Naive thymus-derived CD4-positive, alpha-beta T cell (primary cell): ENCODE results near the gene FRMD1. TPM values are rescaled to one million over a fixed set of nuclear protein-coding genes. Genes with fewer than 3 reads are reported as not detected.

ENCODE experiments used
- ATAC-seq: fragments of 150-1000 bp; cut with Tn5 transposase; 2 replicates; pipeline ENCODE4 v1.10.0; 2021; ENCODE audit warnings: mild to moderate bottlenecking, moderate library complexity
- CTCF ChIA-PET: fragments of 350-600 bp; sonication (Branson Sonifier 250); formaldehyde crosslinking; loops from one replicate; lab custom pipeline; 2021; ENCODE audit warnings: antibody characterized with exemption; lab: Charles Lee
- POLR2A ChIA-PET: fragments of 350-600 bp; sonication (Branson Sonifier 250); formaldehyde crosslinking; loops from one replicate; lab custom pipeline; 2021; ENCODE audit warnings: antibody characterized with exemption, inconsistent platforms; lab: Charles Lee
- DNase-seq, 9 donors: peaks; one replicate each; pipeline versions ENCODE4 v3.0.0 to v3.0.0-alpha.2; 2020 to 2022; ENCODE audit warnings: mixed read lengths in 1 of 9
- H3K27ac ChIP-seq: one replicate; pipeline ENCODE4 v1.7.0; 2013; ENCODE audit warnings: mild to moderate bottlenecking, low read depth, low read length, moderate library complexity
- H3K27me3 ChIP-seq, 2 donors: one replicate each; pipeline ENCODE4 v1.7.0; 2013; ENCODE audit warnings: low read length in 2 of 2, mild to moderate bottlenecking in 2 of 2, moderate library complexity in 2 of 2; ENCODE audit not compliant: control insufficient read depth in 2 of 2, insufficient read depth in 2 of 2
- H3K36me3 ChIP-seq, 3 experiments: 1 replicate in 2 of 3; 2 replicates in 1 of 3; pipeline ENCODE4 v1.7.0; 2013; ENCODE audit warnings: low read length in 3 of 3, mild to moderate bottlenecking in 3 of 3, moderate library complexity in 1 of 3; ENCODE audit not compliant: insufficient read depth in 3 of 3, control insufficient read depth in 2 of 3
- H3K4me1 ChIP-seq, 2 donors: one replicate each; pipeline ENCODE4 v1.7.0; 2013; ENCODE audit warnings: low read length in 2 of 2, mild to moderate bottlenecking in 2 of 2, moderate library complexity in 1 of 2; ENCODE audit not compliant: control insufficient read depth in 2 of 2, insufficient read depth in 2 of 2
- H3K4me3 ChIP-seq: 2 replicates; pipeline ENCODE4 v1.7.0; 2013; ENCODE audit warnings: mild to moderate bottlenecking, low read length
- H3K9me3 ChIP-seq, 3 experiments: 1 replicate in 2 of 3; 2 replicates in 1 of 3; pipeline ENCODE4 v1.7.0; 2013; ENCODE audit warnings: low read length in 3 of 3; ENCODE audit not compliant: control insufficient read depth in 2 of 3
- H3K27ac Mint-ChIP-seq, 9 donors: one replicate each; pipeline ENCODE4 v1.8.0; 2020 to 2022; ENCODE audit warnings: mixed read lengths in 9 of 9, mild to moderate bottlenecking in 8 of 9, moderate library complexity in 5 of 9, inconsistent platforms in 2 of 9
- H3K27me3 Mint-ChIP-seq, 5 donors: one replicate each; pipeline ENCODE4 v1.8.0; 2021 to 2022; ENCODE audit warnings: mixed read lengths in 5 of 5, mild to moderate bottlenecking in 1 of 5
- H3K36me3 Mint-ChIP-seq, 5 donors: one replicate each; pipeline ENCODE4 v1.8.0; 2020 to 2022; ENCODE audit warnings: mixed read lengths in 5 of 5, mild to moderate bottlenecking in 3 of 5, inconsistent platforms in 1 of 5
- H3K4me1 Mint-ChIP-seq, 7 donors: one replicate each; pipeline ENCODE4 v1.8.0; 2020 to 2022; ENCODE audit warnings: mixed read lengths in 7 of 7, mild to moderate bottlenecking in 3 of 7, inconsistent platforms in 1 of 7
- H3K4me3 Mint-ChIP-seq, 10 donors: one replicate each; pipeline ENCODE4 v1.8.0; 2020 to 2022; ENCODE audit warnings: mild to moderate bottlenecking in 10 of 10, mixed read lengths in 10 of 10, moderate library complexity in 6 of 10, inconsistent platforms in 2 of 10
- H3K9me3 Mint-ChIP-seq, 11 donors: one replicate each; pipeline ENCODE4 v1.8.0; 2020 to 2022; ENCODE audit warnings: mixed read lengths in 11 of 11, mild to moderate bottlenecking in 4 of 11, inconsistent platforms in 1 of 11, moderate library complexity in 1 of 11
- intact Hi-C, 2 donors: fragments of 100-400 bp; cut with micrococcal nuclease; formaldehyde crosslinking; loops; one replicate each; pipeline ENCODE4 v1.15.1; 2023
- polyA plus RNA-seq, 2 donors: library from polyadenylated mRNA; unstranded; fragments of 300-500 nt; fragmentation: Illumina TruSeq; gene quantifications; one replicate each; pipeline ENCODE4 v1.2.3, GENCODE V29; 2021
- total RNA-seq, 6 experiments: library from RNA in 5 of 6; stranded (reverse) in 5 of 6; gene quantifications; 1 replicate in 5 of 6; 2 replicates in 1 of 6; pipeline ENCODE4 v1.2.3 and lab custom pipeline; 2021 to 2026

The FRMD1 gene
- total and polyA plus RNA-seq, 7 experiments from 2014 or later = not detected

DNA sequence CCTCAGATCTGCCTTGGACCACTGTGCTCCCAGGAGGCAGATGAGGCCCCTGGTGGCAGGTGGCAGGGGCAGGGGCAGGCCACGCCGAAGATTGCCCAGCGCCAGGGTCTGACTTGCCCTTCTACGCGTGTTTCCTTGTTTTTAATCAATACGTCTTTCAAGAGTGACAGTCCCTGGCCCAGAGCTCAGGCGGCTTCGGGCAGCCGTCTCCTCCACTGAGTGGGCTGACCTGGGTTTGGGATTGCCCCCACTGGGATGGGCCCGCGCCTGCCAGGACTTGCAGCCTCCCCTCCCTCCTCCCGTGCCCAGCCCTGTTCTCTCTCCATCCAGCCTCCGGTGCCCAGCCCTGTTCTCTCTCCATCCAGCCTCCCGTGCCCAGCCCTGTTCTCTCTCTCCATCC, 21.2 kb downstream of the FRMD1 start:
- POLR2A ChIA-PET = no interaction called here
- H3K36me3 Mint-ChIP-seq = no peaks in the 10 kb centered on the region
- intact Hi-C loops = no loop called here

DNA sequence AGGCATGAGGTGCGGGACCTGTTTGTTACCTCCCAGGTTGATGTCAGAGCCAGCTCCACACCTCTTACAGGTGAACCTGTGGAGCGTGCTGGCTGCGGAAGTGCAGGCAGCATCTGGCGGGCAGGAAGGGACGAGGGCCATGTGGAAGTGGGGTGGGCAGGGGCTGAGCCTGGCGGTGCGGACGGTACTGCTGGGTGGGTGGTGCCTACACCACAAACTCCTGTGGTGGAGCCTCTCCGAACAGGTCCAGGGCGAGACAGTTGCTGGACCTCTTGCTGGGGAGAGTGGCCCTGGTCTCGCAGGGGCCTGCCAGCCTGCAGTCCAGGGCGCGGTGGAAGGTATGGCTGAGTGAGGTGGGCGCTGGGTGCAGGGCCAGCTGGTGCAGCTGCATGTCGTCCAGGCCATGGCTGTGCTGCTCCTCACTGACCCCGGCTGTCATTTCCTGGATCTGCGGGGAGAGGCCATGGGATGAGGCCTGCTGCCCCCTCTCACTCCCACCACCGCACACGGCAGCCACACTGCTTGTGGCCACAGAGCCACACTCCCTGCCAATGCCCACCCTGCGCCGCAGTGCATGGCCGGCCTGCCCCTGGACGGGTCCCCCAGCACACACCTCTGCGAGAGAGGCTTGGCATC, 22.0 kb downstream of the FRMD1 start:
- intact Hi-C loops = no loop called here
- CTCF ChIA-PET = no interaction called here

More for the DNA sequence above, 21.2 kb downstream of the FRMD1 start:
- Mint-ChIP-seq H3K4me3 (no peak overlapping the region), H3K4me1 (no peaks in the 10 kb centered on the region), H3K27ac (no peak overlapping the region), H3K27me3 (no peaks in the 10 kb centered on the region), H3K9me3 (no peaks in the 10 kb centered on the region)
- no peaks in the 10 kb centered on the region for H3K27me3 ChIP-seq
- no peak overlapping the region for H3K4me3 ChIP-seq
- CTCF ChIA-PET = no interaction called here
- H3K4me1 ChIP-seq = no peaks in the 10 kb centered on the region
- no peaks in the 10 kb centered on the region for H3K36me3 ChIP-seq
- ATAC-seq (no peak), DNase-seq (no peak)
- no peaks in the 10 kb centered on the region for H3K9me3 ChIP-seq
- H3K27ac ChIP-seq = no peak overlapping the region

GRCh38 chr6:168055696-168056489, 23.1 kb downstream of the FRMD1 start:
- Histone ChIP-seq H3K36me3 (no peaks in the 10 kb centered on the region), H3K27ac (no peak overlapping the region), H3K4me1 (no peaks in the 10 kb centered on the region), H3K4me3 (no peak overlapping the region), H3K9me3 (no peaks in the 10 kb centered on the region), H3K27me3 (no peaks in the 10 kb centered on the region)
- CTCF ChIA-PET = no interaction called here
- intact Hi-C loops = no loop called here
- no peak overlapping the region for H3K27ac Mint-ChIP-seq
- POLR2A ChIA-PET = no interaction called here
- H3K4me3 Mint-ChIP-seq = no peak overlapping the region
- H3K27me3 Mint-ChIP-seq = no peaks in the 10 kb centered on the region
- DNase-seq = no peak
- H3K4me1 Mint-ChIP-seq = no peaks in the 10 kb centered on the region
- no peaks in the 10 kb centered on the region for H3K9me3 Mint-ChIP-seq
- no peak for ATAC-seq
- H3K36me3 Mint-ChIP-seq = no peaks in the 10 kb centered on the region

More for the DNA sequence above, 22.0 kb downstream of the FRMD1 start:
- Histone ChIP-seq H3K4me3 (no peak overlapping the region), H3K9me3 (no peaks in the 10 kb centered on the region), H3K4me1 (no peaks in the 10 kb centered on the region), H3K36me3 (no peaks in the 10 kb centered on the region), H3K27me3 (no peaks in the 10 kb centered on the region), H3K27ac (no peak overlapping the region)
- Mint-ChIP-seq H3K9me3 (no peaks in the 10 kb centered on the region), H3K27ac (no peak overlapping the region), H3K27me3 (no peaks in the 10 kb centered on the region), H3K36me3 (no peaks in the 10 kb centered on the region), H3K4me3 (no peak overlapping the region), H3K4me1 (no peaks in the 10 kb centered on the region)
- POLR2A ChIA-PET = no interaction called here
- ATAC-seq (no peak), DNase-seq (no peak)

- DNase-seq (no peak), ATAC-seq (no peak)
- Mint-ChIP-seq H3K4me1 (no peaks in the 10 kb centered on the region), H3K27me3 (no peaks in the 10 kb centered on the region), H3K4me3 (no peak overlapping the region), H3K27ac (no peak overlapping the region), H3K36me3 (no peaks in the 10 kb centered on the region), H3K9me3 (no peaks in the 10 kb centered on the region)
- no peak overlapping the region for H3K27ac ChIP-seq
- ChIA-PET CTCF (interaction anchor here (0.5 kb wide), 1 partner anchor 78 kb away, joined by 3 read pairs; no protein-coding TSS in a partner anchor), POLR2A (no interaction called here)
- no peaks in the 10 kb centered on the region for H3K9me3 ChIP-seq
- H3K27me3 ChIP-seq = no peaks in the 10 kb centered on the region
- no peaks in the 10 kb centered on the region for H3K36me3 ChIP-seq
- no peaks in the 10 kb centered on the region for H3K4me1 ChIP-seq
- H3K4me3 ChIP-seq = no peak overlapping the region
- intact Hi-C loops = no loop called here
Measured at GRCh38 chr6:168054765-168055560, 24.0 kb downstream of the FRMD1 start.

DNA sequence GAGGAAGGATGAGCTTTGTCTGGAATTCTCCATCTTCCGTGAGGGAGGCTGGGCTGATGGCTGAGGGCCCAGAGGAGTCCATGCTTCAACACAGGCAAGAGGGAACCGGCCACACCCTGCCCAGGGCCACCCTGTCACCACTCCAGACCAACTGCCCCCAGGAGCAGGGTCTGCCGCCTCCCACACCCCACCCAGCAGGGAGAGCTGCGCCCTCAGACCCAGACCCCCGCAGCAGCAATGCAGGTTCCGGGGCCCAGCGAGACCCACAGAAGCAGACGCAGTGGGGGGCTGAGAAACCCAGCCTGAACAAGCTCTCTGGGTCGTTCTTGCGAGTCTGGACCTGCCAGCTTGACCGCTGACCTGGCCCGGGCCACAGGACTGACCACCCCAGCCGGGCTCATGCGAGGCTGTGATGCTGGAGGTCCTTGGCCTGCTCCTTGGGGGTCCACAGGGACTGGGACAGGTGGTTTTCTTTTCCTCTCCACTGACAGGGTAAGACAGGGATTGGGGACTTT, 25.0 kb downstream of the FRMD1 start:
- H3K9me3 ChIP-seq = no peaks in the 10 kb centered on the region
- no peaks in the 10 kb centered on the region for H3K36me3 Mint-ChIP-seq
- H3K27ac ChIP-seq = no peak overlapping the region
- H3K27me3 ChIP-seq = no peaks in the 10 kb centered on the region
- intact Hi-C loops = no loop called here
- CTCF ChIA-PET = interaction anchor here (0.5 kb wide), 1 partner anchor 79 kb away, joined by 3 read pairs; no protein-coding TSS in a partner anchor
- no peaks in the 10 kb centered on the region for H3K36me3 ChIP-seq
- H3K4me3 ChIP-seq = no peak overlapping the region
- H3K27me3 Mint-ChIP-seq = no peaks in the 10 kb centered on the region
- H3K4me3 Mint-ChIP-seq = no peak overlapping the region
- DNase-seq (no peak), ATAC-seq (no peak)
- no peaks in the 10 kb centered on the region for H3K4me1 Mint-ChIP-seq
- no peaks in the 10 kb centered on the region for H3K4me1 ChIP-seq
- POLR2A ChIA-PET = no interaction called here
- no peak overlapping the region for H3K27ac Mint-ChIP-seq
- H3K9me3 Mint-ChIP-seq = no peaks in the 10 kb centered on the region

DNA sequence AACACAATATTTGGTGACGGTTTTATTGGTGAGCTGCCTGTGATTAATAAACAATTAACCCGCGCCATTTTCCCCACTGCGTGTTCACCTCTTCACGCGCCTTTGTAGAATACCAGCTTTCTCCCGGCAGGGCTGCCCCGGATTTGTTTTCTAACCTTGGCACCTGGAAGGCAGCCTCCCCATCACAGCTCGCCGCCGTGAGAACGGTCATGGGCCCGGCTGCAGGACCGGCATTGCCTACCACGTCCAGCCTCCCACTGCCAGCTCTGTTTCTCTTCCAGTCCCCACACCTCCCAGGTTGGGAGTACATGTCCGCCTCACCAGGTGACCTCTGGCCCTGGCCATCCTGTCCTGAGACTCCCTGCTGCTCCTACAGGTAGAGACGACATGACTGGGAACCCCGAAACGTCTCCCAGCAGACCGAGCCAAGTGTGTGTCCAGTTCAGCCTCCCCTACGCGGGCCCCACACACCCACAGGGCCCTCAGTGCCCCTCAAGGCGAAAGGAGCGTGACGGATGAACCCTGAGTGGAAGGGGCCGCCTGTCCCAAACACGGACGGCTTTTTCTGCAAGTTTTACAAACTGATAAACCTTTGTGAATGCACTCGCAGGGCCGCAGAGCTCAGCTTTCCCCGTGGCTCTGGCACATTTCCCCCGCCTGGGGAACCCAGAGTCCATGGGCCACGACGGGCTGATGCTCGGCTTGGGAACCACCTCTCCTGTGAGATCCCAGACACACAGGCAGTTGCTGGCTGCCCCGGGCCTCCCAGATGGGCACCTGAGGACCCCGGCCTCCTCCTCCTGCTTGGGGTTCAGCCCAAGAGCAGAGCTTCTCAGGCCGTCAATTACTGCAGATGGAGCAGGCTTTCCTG, 25.7 kb downstream of the FRMD1 start:
- Histone ChIP-seq H3K36me3 (no peaks in the 10 kb centered on the region), H3K4me3 (no peak overlapping the region), H3K9me3 (no peaks in the 10 kb centered on the region), H3K27ac (no peak overlapping the region), H3K4me1 (no peaks in the 10 kb centered on the region), H3K27me3 (no peaks in the 10 kb centered on the region)
- ChIA-PET CTCF (no interaction called here), POLR2A (no interaction called here)
- Mint-ChIP-seq H3K36me3 (no peaks in the 10 kb centered on the region), H3K9me3 (no peaks in the 10 kb centered on the region), H3K27ac (no peak overlapping the region), H3K4me3 (no peak overlapping the region), H3K4me1 (no peaks in the 10 kb centered on the region), H3K27me3 (no peaks in the 10 kb centered on the region)
- intact Hi-C loops = no loop called here
- no peak for DNase-seq
- ATAC-seq = no peak
